HL-60/S4 treated with retinoic acid at 250 ng/mL for 4 days and 3 days (cell line): Measurements from ENCODE around the gene CPLANE1.
"Not testable (repeated sequence)": the region's sequence is repeated elsewhere in the genome, so short reads cannot be mapped to it uniquely, and the experiment has no call there.

ENCODE experiments used
- in situ Hi-C: fragments of 300-500 bp; cut with MboI; formaldehyde crosslinking; loops from 2 replicates; pipeline ENCODE4 v1.7.0; 2022; ENCODE audit warnings: low sequenced_read_pairs

Gene CPLANE1

DNA sequence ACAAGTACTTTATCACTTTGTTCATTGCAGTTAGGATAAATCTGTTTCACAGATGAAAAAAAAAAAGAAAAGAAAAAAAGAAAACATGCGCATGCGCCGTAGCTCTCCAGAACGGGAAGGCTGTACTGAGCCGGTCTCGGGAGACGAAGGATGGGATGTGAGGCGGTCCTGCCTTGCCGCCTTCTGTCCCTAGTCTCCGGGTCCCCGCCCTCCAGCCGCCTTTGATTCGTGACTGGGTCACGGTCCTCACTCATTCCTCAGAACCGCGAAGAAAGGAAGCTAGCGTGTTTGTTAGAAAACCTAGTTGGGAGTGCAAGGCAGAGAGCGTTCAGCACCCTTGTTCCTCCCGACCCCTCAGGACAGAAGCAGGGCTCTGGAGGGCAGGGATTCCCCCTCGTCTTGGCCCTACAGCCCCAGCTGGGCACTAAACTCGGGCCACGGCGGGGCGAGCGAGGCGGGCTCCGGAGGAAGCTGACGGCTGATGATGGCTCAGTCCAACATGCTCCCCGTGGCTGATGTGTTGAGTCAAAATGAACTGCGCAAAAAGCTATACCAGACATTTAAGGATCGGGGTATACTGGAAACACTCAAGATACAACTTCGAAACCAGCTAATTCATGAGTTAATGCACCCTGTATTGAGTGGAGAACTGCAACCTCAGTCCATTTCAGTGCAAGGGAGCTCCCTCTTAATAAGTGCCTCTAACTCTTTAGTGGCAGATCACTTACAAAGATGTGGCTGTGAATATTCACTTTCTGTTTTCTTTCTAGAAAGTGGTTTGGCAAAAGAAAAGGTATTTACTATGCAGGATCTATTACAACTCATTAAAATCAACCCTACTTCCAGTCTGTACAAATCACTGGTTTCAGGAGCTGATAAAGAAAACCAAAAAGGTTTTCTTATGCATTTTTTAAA lies 40.0 kb downstream of the CPLANE1 start:
- in situ Hi-C loops, result no loop called here

DNA sequence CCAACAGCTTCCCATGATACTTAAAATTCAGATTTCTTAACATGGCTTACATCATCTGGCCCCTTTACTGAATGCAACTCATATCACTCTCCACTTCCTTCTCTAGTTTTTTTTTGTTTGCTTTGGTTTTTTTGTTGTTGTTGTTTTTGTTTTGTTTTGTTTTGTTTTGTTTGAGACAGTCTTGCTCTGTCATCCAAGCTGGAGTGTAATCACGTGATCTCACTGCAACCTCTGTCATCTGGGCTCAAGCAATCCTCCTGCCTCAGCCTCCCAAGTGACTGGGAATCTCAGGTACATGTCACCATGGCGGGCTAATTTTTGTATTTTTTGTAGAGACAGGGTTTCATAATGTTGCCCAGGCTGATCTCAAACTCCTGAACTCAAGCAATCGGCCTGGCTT lies 41.4 kb downstream of the CPLANE1 start:
- in situ Hi-C loops, result no loop called here

- in situ Hi-C loops, result no loop called here
Measured at GRCh38 chr5:37206736-37207135, 42.4 kb downstream of the CPLANE1 start.

- in situ Hi-C loops, result no loop called here
Measured at GRCh38 chr5:37198842-37199241, 50.3 kb downstream of the CPLANE1 start.

DNA sequence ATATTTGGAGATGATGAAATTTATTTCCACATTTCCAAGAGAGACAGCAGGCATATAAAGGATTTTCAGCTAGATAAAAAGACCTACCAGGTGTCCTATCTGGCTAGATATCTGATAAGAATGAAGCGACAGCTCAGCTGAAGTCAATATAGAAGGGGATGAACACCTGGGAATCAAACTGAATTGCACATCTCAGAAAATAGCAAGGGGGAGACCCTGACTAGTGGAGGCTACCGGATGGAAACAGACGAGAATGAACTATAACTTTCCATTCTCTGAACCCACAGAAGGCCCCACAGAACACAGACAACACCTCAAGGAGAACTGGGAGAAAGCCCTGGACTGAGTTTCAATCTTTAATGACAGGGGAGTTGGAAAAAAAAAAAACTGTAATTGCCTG lies 51.1 kb downstream of the CPLANE1 start:
- in situ Hi-C loops, result no loop called here

- in situ Hi-C loops, result no loop called here
Measured at GRCh38 chr5:37197340-37198050, 51.7 kb downstream of the CPLANE1 start.

DNA sequence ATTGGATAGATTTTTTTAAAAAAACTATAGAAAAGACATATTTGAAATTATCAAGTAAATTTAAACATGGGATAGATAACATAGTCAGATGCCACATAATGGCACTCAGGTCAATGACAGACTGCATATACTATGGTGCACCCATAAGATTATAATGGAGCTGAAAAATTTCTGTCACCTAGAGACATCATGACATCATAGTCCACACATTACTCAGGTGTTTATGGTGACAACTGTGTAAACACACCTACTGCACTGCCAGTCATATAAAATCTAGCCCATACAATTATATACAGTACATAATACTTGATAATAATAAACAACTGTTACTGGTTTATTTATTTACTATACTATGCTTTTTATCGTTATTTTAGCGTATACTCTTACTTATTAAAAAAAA lies 58.6 kb downstream of the CPLANE1 start:
- in situ Hi-C loops, result no loop called here

GRCh38 chr5:37189355-37189754 lies 59.8 kb downstream of the CPLANE1 start:
- in situ Hi-C loops, result no loop called here

GRCh38 chr5:37187465-37187977 lies 61.7 kb downstream of the CPLANE1 start:
- in situ Hi-C loops, result no loop called here

DNA sequence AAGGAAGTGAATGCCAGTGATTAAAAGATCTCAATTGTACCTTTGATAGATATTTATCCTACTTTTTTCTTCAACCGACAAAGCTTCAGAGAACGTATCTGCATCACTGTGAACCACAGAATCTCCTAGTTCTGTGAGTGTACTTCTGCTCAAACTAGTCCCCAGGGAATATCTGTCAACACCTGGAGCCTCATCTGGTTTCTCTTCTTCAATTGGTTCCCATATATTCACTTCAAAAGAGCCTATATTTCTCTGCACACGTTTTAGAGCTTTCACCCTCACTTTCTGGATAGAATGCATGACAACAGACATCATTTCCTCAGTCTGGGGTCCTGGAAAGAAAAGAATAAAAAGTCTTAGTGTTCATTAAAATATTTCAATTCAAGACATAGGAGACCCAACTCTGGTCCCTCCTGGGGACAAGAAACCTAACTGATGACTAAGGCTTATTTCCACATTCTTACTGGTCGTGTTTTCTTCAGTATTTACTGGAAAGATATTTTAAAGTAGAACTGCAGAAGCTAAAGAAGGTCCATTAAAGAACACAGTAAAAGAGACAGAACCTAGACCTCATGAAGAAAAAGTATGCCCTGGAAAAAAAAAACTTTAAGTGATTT lies 64.3 kb downstream of the CPLANE1 start:
- in situ Hi-C loops, result no loop called here

DNA sequence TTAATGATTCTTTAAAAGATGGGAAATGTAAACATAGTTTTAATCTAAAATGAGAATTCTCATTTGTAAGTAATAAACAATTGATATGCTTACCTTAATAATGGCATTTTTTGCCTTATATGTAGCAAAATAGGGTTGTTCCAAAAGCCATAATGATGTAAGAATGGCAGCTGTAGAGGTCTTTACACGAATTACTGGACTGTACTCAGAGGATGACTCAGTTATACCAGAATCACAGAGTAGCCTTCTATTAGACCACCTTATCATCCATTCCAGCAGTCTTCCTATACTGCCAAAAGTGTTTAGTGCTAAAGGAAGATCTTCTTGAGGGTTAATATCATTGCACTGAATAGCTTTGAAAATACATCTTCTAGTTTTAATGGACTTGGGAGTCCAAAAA lies 66.5 kb downstream of the CPLANE1 start:
- in situ Hi-C loops, result no loop called here

GRCh38 chr5:37174928-37175327 lies 74.2 kb downstream of the CPLANE1 start:
- in situ Hi-C loops, result no loop called here

DNA sequence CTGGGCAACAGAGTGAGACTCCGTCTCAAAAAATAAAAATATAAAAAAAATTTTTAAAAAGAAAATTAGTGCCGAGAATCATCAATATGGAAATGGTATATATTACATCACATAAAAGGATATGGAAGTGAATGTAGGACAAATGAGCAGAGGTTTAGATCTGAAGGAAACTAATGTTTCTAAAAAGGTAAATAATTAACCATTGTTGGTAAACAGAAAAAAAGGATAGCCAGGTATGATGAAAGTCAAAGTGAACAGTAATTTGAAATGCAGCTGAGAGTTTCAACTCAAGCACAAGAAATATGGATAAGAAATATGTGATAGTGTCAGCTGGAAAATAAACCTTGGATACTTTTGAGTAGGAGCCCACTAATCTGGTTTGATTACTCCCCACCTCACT lies 76.2 kb downstream of the CPLANE1 start:
- in situ Hi-C loops, result no loop called here

GRCh38 chr5:37170856-37171255 lies 78.3 kb downstream of the CPLANE1 start:
- in situ Hi-C loops, result no loop called here

DNA sequence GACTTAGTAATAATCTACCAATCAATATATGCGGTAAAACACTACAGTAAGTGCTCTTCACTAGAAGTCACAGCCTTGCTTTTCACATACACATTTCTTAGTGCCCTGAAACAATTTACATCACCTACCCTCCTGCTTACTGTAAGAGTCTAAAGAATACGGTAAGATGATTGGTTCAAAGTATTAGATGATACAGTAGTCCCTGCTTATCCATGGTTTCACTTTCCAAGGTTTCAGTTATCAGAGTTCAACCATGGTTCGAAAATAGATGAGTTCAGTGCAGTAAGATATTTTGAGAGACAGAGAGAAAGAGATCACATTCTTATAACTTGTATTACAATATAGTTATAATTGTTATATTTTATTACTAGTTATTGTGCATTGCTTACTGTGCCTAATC lies 83.0 kb downstream of the CPLANE1 start:
- in situ Hi-C loops, result no loop called here

GRCh38 chr5:37165761-37166160 lies 83.4 kb downstream of the CPLANE1 start:
- in situ Hi-C loops, result no loop called here

GRCh38 chr5:37153661-37154060 lies 95.5 kb downstream of the CPLANE1 start:
- in situ Hi-C loops, result no loop called here

- in situ Hi-C loops, result no loop called here
Measured at GRCh38 chr5:37146896-37147295, 102.3 kb downstream of the CPLANE1 start.

GRCh38 chr5:37136694-37137093 lies 112.5 kb downstream of the CPLANE1 start:
- in situ Hi-C loops, result no loop called here

DNA sequence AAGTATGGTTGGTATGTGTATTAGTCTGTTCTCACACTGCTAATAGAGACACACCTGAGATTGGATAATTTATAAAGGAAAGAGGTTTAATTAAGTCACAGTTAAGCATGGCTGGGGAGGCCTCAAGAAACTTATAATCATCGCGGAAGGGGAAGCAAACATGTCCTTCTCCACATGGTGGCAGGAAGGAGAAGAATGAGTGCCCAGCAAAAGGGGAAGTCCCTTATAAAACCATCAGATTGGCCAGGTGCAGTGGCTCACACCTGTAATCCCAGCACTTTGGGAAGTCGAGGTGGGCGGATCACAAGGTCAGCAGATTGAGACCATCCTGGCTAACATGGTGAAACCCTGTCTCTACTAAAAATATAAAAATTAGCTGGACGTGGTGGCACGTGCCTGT lies 113.9 kb downstream of the CPLANE1 start:
- in situ Hi-C loops, result not testable (repeated sequence)

DNA sequence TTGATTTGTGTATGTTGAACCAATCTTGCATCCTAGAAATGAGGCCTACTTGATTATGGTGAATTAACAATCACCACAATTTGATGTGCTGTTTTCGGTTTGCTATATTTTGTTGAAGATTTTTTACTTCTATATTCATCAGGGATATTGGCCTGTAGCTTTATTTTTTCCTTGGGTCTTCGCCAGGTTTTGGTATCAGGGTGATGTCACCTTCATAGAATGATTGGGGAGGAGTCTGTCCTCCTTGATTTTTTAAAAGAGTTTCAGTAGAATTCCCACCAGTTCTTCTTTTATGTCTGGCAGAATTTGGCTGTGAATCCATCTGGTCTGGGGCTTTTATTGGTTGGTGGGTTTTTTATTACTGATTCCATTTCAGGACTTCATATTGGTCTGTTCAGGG lies 115.2 kb downstream of the CPLANE1 start:
- in situ Hi-C loops, result no loop called here

GRCh38 chr5:37132646-37133045 lies 116.5 kb downstream of the CPLANE1 start:
- in situ Hi-C loops, result no loop called here
